ENCODE data around the gene NUP98.

- TF ChIP-seq FOSL1 (IDR thresholded peaks at IDR 0.05; ENCODE audit: low read depth) = no peak
- peak in 2 of 3 experiments; percentile 19 to 34; a peak in 3 of 6 replicates for TF ChIP-seq CTCF (IDR thresholded peaks at IDR 0.05 in 2 of 3, conservative IDR thresholded peaks at IDR 0.05 in 1 of 3; ENCODE audit: borderline replicate concordance in 1 of 3, insufficient read depth in 1 of 3, low read depth in 2 of 3, low read length in 2 of 3)
- no peak for TF ChIP-seq EZH2 (IDR thresholded peaks at IDR 0.05)
- TF ChIP-seq CEBPB (IDR thresholded peaks at IDR 0.05; ENCODE audit: low read depth) = no peak
Observed at GRCh38 chr11:3644817-3645235, 152.5 kb downstream of the NUP98 start, which contains the start of gene ART1.

Data from HCT116 (cell line).